Lower leg skin (tissue), 4 donors: ENCODE data around the gene RAPGEF2. TPM values are rescaled to one million over a fixed set of nuclear protein-coding genes. Genes with fewer than 3 reads are reported as not detected.

Source experiments
- DNase-seq, 2 donors: peaks; one replicate each; pipeline ENCODE4 v3.0.0-alpha.2; 2019; ENCODE audit warnings: low spot score in 2 of 2
- H3K4me3 ChIP-seq: fragments of 200-600 bp; sonication (generic); 2 replicates; pipeline ENCODE4 v1.5.1; 2017; ENCODE audit warnings: mild to moderate bottlenecking, low read depth; ENCODE audit not compliant: poor library complexity, severe bottlenecking
- POLR2A ChIP-seq, 2 donors: fragments of 450-650 bp; IDR thresholded peaks; one replicate each; pipeline ENCODE4 v1.6.1; 2016 to 2017; ENCODE audit warnings: antibody characterized with exemption in 2 of 2, mild to moderate bottlenecking in 1 of 2, moderate library complexity in 1 of 2
- WGBS, 2 donors: methylation state at CpG; one replicate each; pipeline ENCODE4 v1.1.5; 2018; 5-methylcytosine and 5-hydroxymethylcytosine counted together
- intact Hi-C: fragments of 100-400 bp; cut with DNase I; formaldehyde crosslinking; loops from one replicate; pipeline ENCODE4 v1.15.0; 2023; ENCODE audit warnings: low total_unique reads
- total RNA-seq, 4 donors: library from RNA; depleted of rRNA; stranded (reverse); fragments of >200 nt; gene quantifications; one replicate each; pipeline ENCODE4 v1.1.0, GENCODE V29; 2016
- TF ChIP-seq, protein P1 (sequence below), 3 donors: fragments of 450-650 bp; IDR thresholded peaks; one replicate each; pipeline ENCODE4 v1.5.1; 2016; ENCODE audit warnings: antibody characterized with exemption in 3 of 3, mild to moderate bottlenecking in 3 of 3, moderate library complexity in 2 of 3

RAPGEF2 gene
- total RNA-seq, 4 donors from 2014 or later: 38.3 to 51.7 (median 40.4) TPM

DNA sequence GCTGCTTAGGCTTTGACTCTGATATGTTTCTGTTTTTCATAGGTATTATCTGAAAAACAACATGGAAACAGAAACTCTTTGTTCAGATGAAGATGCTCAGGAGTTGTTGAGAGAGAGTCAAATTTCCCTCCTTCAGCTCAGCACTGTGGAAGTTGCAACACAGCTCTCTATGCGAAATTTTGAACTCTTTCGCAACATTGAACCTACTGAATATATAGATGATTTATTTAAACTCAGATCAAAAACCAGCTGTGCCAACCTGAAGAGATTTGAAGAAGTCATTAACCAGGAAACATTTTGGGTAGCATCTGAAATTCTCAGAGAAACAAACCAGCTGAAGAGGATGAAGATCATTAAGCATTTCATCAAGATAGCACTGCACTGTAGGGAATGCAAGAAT, 238.6 kb downstream of the RAPGEF2 start:
- no peak overlapping the region for H3K4me3 ChIP-seq
- intact Hi-C loops: no loop called here
- WGBS, 2 donors: 73 to 81% methylated on average over 2 of the region's 2 CpGs
- DNase-seq: no peak
- TF ChIP-seq POLR2A (IDR thresholded peaks at IDR 0.05): no peak
- TF ChIP-seq, protein P1, sequence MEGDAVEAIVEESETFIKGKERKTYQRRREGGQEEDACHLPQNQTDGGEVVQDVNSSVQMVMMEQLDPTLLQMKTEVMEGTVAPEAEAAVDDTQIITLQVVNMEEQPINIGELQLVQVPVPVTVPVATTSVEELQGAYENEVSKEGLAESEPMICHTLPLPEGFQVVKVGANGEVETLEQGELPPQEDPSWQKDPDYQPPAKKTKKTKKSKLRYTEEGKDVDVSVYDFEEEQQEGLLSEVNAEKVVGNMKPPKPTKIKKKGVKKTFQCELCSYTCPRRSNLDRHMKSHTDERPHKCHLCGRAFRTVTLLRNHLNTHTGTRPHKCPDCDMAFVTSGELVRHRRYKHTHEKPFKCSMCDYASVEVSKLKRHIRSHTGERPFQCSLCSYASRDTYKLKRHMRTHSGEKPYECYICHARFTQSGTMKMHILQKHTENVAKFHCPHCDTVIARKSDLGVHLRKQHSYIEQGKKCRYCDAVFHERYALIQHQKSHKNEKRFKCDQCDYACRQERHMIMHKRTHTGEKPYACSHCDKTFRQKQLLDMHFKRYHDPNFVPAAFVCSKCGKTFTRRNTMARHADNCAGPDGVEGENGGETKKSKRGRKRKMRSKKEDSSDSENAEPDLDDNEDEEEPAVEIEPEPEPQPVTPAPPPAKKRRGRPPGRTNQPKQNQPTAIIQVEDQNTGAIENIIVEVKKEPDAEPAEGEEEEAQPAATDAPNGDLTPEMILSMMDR (IDR thresholded peaks at IDR 0.05): no peak

GRCh38 chr4:159342374-159342773, 239.5 kb downstream of the RAPGEF2 start:
- intact Hi-C loops: no loop called here
- no peak overlapping the region for H3K4me3 ChIP-seq
- WGBS, 2 donors: 97 to 99% methylated on average over 3 of the region's 3 CpGs
- DNase-seq: no peak
- TF ChIP-seq, protein P1 (IDR thresholded peaks at IDR 0.05): no peak
- no peak for TF ChIP-seq POLR2A (IDR thresholded peaks at IDR 0.05)

GRCh38 chr4:159343116-159343515, 240.2 kb downstream of the RAPGEF2 start:
- intact Hi-C loops: no loop called here
- DNase-seq: no peak
- TF ChIP-seq POLR2A (IDR thresholded peaks at IDR 0.05): no peak
- TF ChIP-seq, protein P1 (IDR thresholded peaks at IDR 0.05): no peak
- WGBS, 2 donors: 88 to 92% methylated on average over 8 of the region's 8 CpGs
- H3K4me3 ChIP-seq: no peak overlapping the region

- intact Hi-C loops: no loop called here
- WGBS, 2 donors: 96 to 98% methylated on average over 4 of the region's 4 CpGs
- no peak for TF ChIP-seq POLR2A (IDR thresholded peaks at IDR 0.05)
- TF ChIP-seq, protein P1 (IDR thresholded peaks at IDR 0.05): no peak
- no peak overlapping the region for H3K4me3 ChIP-seq
- DNase-seq: no peak
These were observed 242.0 kb downstream of the RAPGEF2 start for GRCh38 chr4:159344877-159345276.

- TF ChIP-seq, protein P1 (IDR thresholded peaks at IDR 0.05): no peak
- 98 to 100% methylated on average over 5 of the region's 5 CpGs for WGBS, 2 donors
- no peak overlapping the region for H3K4me3 ChIP-seq
- intact Hi-C loops: no loop called here
- DNase-seq: no peak
These were observed 243.8 kb downstream of the RAPGEF2 start for GRCh38 chr4:159346681-159347080.

DNA sequence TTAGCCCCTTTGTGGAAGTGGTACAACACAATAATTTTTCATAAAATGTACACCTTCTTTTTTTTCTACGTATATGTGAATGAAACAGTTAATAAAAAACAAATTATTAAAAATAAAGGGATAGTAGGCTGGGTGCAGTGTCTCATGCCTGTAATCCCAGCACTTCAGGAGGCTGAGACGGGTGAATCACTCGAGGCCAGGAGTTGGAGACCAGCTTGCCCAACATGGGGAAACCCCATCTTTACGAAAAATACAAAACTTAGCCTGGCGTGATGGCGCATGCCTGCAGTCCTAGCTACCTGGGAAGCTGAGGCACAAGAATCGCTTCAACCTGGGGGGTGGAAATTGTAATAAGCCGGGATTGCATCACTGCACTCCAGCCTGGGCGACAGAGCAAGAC, 244.9 kb downstream of the RAPGEF2 start:
- WGBS, 2 donors: 91 to 96% methylated on average over 9 of the region's 9 CpGs
- intact Hi-C loops: no loop called here
- no peak for TF ChIP-seq POLR2A (IDR thresholded peaks at IDR 0.05)
- TF ChIP-seq, protein P1 (IDR thresholded peaks at IDR 0.05): no peak
- DNase-seq: no peak
- H3K4me3 ChIP-seq: no peak overlapping the region
